ENCODE measurements around the gene HSPA1L.
"Not testable (repeated sequence)": the region's sequence is repeated elsewhere in the genome, so short reads cannot be mapped to it uniquely, and the experiment has no call there.

The HSPA1L gene

DNA sequence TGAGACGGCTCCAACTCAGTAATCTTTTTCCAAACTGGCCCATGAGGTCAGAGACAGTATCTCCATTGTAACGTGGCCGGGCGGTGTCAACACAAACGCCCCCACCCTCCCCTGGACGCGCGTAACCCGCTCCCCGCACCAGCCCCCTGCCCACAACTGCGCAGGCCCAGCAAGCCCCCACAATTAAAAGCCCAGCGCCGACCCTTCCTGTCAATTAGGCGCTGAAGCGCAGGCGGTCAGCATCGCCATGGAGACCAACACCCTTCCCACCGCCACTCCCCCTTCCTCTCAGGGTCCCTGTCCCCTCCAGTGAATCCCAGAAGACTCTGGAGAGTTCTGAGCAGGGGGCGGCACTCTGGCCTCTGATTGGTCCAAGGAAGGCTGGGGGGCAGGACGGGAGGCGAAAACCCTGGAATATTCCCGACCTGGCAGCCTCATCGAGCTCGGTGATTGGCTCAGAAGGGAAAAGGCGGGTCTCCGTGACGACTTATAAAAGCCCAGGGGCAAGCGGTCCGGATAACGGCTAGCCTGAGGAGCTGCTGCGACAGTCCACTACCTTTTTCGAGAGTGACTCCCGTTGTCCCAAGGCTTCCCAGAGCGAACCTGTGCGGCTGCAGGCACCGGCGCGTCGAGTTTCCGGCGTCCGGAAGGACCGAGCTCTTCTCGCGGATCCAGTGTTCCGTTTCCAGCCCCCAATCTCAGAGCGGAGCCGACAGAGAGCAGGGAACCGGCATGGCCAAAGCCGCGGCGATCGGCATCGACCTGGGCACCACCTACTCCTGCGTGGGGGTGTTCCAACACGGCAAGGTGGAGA, at the start of gene HSPA1L, which contains the start of gene HSPA1A:
TSS of gene HSPA1L (minus strand) at position 259 of the 814 bp plus-strand sequence. CDS start 3,311 bp downstream, outside the sequence.
TSS of gene HSPA1A (plus strand) at position 519 of the 814 bp plus-strand sequence. CDS start at position 733, 214 bp downstream.
- peak; percentile 21 for DNase-seq

- DNase-seq: no peak
Measured at GRCh38 chr6:31864818-31865204, 49.7 kb upstream of the HSPA1L start.

GRCh38 chr6:31864123-31864562, 49.1 kb upstream of the HSPA1L start:
- not testable (repeated sequence) for DNase-seq

DNA sequence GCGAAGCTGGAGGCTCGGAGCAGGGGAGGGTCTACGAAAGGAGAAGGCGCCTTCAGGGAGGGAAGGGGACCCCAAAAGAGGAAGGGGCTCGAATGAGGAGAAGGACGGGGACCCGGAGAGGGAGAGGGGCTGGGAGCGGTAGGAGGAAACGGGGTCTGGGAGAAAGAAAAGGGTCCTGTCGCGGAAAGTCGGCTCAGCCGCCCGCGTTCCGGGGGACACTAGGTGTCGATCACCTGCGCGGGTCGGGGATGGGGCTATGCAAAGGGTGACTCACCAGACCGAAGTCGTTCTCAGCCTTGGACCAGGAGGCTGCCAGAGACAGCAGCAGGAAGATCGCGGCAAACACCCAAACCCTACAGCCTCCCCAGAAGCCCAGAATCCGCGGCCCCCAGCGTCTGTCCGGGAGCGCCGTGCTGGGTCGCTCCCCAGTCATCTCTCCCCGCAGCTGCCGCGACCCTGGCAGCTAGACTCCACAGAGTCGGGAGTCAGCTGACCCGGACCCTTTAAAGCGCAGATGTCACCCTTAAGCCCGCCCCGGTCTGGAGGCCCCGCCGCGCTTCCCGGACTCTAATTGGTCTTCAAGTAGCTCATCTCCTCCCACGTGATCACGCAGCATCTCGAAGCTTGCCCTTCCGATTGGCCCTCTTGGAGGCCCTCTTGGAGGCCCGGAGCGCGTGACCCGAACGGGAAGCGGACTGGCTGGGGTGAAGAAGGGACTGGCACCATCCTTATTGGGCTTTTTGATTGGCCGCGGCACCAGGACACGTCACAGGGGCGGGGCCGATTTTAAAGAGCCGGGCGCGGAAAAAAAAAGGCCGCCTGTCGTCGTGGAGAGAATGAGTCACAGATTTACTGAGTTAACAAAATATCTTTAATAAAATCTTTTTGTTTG, 47.5 kb upstream of the HSPA1L start, which contains the start of gene NEU1:
TSS of gene NEU1 (minus strand) at position 478 of the 892 bp plus-strand sequence. CDS start at position 433, 45 bp downstream.
- peak; percentile 100 for DNase-seq

- DNase-seq: no peak
Measured at GRCh38 chr6:31861919-31862343, 46.8 kb upstream of the HSPA1L start.

GRCh38 chr6:31861150-31861549, 46.1 kb upstream of the HSPA1L start:
- no peak for DNase-seq

- no peak for DNase-seq
Measured at GRCh38 chr6:31860349-31860748, 45.3 kb upstream of the HSPA1L start.

- DNase-seq: no peak
Measured at GRCh38 chr6:31859923-31860322, 44.8 kb upstream of the HSPA1L start.

DNA sequence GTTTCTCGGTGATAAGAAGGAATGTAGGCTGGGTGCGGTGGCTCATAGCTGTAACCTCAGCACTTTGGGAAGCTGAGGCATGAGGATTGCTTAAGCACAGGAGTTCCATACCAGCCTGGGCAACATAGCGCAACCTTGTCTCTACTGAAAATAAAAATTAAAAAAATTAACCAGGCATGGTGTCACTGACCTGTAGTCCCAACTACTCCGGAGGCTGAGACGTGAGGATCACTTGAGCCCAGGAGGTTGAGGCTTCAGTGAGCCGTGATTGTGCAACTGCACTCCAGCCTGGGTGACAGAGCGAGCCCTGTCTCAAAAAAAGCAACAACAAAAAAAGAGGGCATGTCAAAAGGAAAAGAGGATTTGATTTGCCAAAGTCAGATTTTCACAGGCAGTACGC, 43.6 kb upstream of the HSPA1L start:
- DNase-seq: no peak

- not testable (repeated sequence) for DNase-seq
Measured at GRCh38 chr6:31857774-31858173, 42.7 kb upstream of the HSPA1L start.

GRCh38 chr6:31851980-31852718, 37.1 kb upstream of the HSPA1L start:
- not testable (repeated sequence) for DNase-seq

DNA sequence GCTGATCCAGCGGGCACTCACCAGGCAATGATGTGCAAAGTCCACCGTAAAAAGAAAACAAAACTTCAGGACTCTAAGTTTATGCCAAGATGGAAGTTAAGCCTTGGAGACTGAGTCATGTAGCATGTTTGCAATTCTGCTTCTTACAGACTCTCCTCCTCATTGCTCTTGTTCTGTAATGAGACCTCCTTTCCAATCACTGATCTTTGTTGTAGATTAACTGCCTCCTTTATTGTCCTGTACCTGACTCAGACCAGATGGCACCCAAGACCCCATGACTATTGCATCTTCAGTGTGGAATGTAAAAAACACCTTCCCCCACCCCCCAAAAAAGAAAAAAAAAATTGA, 36.4 kb upstream of the HSPA1L start:
- DNase-seq: no peak

GRCh38 chr6:31850765-31851484, 35.8 kb upstream of the HSPA1L start:
- no peak for DNase-seq

- DNase-seq: no peak
Measured at GRCh38 chr6:31847276-31847978, 32.3 kb upstream of the HSPA1L start.

GRCh38 chr6:31844507-31844906, 29.4 kb upstream of the HSPA1L start:
- DNase-seq: no peak

GRCh38 chr6:31842053-31842452, 27.0 kb upstream of the HSPA1L start:
- DNase-seq: peak; percentile 70

GRCh38 chr6:31839779-31840126, 24.7 kb upstream of the HSPA1L start:
- not testable (repeated sequence) for DNase-seq

- no peak for DNase-seq
Measured at GRCh38 chr6:31838968-31839367, 23.9 kb upstream of the HSPA1L start.

- DNase-seq: not testable (repeated sequence)
Measured at GRCh38 chr6:31838114-31838553, 23.1 kb upstream of the HSPA1L start.

DNA sequence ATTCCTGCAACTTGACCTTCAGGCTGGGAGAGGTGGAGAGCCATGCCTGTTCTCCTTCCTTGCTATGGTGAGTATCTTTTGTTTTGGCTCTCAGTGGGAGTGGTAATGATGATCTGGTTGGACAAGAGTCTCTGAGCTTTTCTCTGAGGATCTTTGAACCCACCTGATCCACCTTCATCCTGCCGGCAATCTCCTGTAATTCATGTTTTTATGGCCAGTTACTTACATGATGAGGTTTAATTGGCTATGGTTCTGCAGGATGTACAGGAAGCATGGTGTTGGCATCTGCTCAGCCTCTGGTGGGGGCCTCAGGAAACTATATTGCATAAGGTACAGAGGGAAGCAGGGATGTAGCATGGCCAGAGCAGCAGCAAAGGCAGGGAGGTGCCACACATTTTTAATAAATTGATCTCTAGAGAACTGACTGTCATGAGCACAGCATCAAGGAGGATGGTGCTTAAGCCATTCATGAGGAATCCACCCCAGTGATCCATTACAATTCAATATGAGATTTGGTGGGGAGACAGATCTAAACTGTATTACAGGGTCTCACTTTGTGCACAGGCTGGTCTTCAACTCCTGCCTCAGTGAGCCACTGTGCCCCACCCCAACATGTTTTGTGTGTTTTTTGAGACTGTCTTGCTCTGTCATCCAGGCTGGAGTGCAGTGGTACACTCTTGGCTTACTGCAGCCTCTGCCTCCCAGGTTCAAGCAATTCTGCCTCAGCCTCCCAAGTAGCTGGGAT, 22.5 kb upstream of the HSPA1L start:
- no peak for DNase-seq

All from RPMI8226 (cell line).